HG02623 (cell line): Measurements from ENCODE around the gene ANTXRL.
"Not testable (repeated sequence)": the region's sequence is repeated elsewhere in the genome, so short reads cannot be mapped to it uniquely, and the experiment has no call there.

ENCODE experiments used
- ATAC-seq: cut with Tn5 transposase; IDR thresholded peaks from one replicate; pipeline ENCODE4 v1.9.1; 2021; ENCODE audit warnings: moderate library complexity; ENCODE audit not compliant: unreplicated experiment

Gene ANTXRL

DNA sequence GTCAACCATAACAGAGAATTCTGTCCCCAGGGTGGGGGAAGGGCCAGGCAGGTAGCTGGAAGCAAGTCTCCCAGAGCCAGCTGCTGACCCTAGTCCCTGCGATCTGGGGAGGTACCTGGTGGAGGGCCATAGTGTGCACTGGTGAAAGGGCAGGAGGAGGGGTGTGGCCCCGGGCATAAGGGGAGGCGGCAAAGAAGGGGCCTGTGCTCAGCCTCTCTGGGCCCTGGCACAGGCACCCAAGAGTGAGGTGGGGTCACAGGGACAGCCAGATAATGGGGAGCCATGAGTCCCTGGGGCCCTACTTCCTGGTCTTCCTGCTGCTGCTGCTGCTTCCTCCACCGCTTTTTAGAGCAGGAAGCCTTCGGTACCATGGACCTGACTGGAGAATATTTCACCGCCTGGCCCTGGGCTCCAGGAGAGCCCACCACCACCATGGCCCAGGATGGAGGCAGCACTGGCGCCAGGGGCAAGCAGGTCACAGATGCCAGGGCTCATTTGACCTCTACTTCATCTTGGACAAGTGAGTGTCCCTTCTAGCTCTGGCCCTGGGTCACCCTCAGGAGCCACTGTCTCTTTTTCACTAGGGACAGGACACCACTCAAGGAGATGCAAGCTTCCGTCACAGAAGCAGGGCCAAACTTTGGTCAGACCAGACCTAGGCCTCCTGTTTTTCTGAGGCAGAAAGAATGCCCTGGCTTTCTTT lies at the start of gene ANTXRL:
TSS of gene ANTXRL (plus strand) at position 7 of the 703 bp plus-strand sequence. CDS start at position 273, 266 bp downstream.
- no peak for ATAC-seq

DNA sequence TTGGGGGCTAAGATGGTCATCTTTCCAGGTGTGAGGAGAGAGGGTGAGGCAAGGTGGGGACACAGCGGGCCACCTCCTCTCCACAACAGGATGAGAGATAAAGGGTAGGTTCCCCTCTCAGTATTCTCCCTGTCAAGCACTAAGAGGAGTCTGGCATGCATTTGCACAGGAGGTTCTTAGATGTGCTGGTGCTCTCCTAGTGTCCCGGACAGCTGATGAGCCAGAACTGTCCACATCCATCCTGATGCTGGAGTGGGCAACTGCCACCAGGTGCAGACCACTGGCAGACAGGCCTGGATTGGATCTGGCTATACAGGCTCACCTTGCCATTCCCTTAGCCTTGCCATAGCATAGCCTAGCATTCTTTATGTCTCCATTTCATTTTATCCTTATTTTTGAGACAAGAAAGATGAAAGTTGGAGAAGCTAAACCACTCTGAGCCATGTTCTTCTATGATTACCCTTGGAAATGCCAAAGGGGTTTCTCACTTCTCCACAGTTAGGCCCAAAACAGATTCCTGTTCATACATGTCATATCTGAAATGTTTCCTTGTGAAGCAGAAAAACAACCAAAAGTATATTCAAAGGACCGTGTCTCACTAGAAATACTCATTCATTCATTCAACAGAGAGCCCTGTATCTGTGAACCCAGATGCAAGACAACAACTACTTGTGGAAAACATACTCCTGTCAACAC lies 48.8 kb upstream of the ANTXRL start:
- ATAC-seq = no peak

DNA sequence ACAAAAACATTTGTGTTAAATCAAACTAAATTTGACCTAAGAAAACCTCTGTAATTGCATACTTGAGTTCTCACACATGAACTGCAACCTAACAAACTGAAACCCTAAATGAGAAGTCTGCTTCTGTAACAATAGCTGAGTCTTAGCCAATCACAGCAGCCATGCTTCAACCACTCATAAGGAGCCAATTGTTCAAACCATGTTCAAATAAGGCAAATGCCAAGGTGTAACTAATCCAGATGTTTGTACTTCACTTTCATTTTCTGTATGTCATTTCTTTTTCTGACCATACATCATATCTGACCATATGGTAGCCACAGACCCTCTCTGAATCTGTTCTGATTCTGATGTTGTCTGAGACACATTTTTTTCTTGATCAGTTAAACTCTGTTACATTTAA lies 47.5 kb upstream of the ANTXRL start:
- no peak for ATAC-seq

DNA sequence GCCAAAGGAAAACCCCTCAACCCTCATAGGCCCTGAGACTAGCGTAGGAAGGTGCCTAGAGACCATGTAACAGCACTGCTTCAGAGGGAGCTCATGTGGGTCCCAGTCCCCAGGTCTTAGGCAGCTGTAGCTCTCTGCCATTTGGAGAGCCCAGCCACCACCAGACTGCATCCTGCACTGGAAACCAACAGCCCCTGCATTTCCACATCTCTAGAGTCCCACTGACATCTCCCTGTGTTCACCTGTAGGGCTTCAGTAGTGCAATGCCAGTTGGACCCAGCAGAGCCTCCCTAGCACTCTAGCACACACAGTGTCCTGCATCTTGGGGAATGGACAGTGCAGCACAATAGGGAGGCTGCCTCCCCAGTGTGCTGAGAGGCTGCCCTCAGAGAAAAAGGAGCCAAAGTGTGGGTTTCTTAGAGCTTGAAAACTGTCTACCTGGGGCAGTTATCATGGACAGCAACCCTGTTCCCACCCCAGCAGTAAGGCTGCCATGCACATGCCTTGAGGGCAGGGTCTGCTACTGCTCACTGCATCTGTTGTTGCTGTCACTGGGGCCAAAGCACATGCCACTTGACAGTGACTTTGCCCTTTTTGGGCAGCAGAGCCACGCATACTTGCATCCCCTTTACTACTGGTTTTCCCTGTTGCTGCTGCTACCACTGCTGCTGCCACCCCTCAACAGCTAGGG lies 46.7 kb upstream of the ANTXRL start:
- no peak for ATAC-seq

DNA sequence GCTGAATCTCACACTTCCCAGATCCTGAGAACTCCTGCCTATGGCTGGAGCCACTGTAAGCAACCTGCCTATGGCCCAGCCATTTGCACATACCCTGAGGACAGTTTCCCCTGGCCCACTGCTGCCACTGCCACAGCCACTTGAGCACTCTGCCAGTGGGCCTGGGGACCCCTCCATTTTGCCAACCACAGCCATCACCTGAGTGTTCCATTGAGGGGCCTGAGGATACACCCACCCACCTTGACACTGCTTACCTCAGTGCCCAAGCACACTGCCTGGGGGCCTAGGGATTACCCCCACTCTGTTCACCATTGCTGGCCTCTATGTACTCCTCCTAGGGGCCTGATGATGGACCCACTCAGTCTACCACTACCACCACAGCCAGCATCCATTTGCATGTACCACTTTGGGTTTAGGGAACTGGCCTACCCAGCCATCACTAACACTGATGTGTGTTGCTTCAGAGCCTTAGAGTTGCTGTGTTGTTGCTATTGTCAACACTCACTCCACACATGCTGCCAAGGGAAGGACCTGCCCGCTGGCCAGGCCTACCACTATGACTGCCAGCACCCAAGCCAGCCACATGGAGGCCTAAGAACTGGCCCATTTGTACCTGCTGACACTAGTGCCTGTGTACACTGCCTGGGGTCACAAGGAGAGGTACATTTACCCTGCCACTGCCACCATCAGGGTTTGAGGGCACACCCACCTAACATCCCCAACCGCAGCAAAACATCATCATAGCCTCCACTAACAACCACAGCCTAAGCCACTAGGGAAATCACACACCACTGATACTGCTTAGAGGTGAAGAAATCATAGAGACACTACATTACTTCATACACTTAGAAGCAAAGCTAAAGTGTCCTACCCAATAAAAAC lies 45.9 kb upstream of the ANTXRL start:
- no peak for ATAC-seq

DNA sequence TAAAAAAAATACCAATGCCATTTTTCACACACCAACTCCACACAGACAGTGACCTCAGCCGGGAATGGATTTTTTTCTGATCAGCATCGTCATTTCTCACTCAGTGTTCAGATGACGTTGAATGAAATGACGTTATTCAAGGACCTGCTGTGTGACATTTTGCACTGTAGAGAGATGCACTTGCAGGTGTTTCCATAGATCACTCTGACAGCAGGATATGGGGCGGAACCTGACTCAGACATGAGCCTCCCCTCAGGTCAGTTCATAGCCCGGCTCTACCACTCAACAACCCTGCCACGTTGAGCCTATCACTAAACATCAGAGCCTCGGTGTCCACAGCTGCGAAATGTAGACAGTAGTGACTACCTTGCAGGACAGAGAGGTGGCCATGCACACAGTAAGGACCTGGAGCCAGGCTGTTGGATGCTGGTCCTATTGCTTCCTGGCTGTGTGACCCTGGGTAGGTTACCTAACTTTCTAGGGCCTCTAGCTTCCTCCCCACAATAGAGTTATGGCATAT lies 41.4 kb upstream of the ANTXRL start:
- ATAC-seq = no peak

DNA sequence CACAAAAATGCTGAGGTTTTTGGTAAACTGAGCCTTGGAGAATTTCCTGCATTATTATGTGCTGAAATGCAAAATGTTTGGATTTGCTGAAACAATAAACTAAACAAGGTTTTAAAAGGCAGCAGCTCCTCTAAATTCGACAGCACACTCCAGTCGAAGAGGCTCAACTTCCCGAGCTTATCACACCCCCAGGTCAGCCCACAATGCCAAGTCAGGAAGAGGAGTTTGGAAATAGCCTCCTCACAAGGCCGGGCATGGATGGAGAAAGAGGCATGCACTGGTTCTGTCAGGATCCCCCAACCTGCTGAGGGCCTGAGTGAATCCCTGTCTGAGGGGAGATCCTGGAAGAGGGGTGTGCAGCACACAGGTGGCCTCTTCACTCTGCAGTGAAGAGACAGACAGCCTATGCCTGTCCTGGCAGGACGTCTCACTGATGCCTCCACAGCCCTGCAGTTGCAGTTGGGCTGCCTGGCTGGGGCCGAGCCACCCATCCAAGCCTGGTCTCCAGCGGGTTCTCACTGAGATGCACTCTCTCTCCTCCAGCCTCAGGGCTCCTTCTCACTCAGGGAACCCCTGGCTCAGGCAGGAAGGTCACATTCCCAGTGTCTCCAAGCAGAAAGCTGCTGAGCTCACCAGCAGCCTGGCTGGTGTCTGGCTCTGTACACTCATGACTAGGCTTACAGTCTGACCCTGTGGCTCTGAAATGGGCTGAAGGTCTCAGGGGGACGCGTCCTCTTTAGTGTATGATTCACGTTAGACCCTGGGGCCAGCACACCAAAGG lies 40.2 kb upstream of the ANTXRL start:
- not testable (repeated sequence) for ATAC-seq

DNA sequence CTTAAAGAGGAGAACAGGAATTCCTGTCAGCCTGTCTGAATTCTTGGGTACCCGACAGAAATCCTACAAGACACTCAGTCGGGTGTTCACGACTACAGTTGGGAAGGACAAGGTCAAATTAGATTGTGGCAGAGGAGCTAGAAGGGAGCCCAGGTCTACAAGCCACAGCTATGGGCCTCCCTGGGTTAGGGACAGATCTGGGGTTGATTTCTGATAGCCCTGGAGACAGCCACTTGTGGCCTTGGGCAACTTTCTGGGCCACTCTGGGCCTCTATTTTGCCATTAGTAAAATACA lies 39.7 kb upstream of the ANTXRL start:
- no peak for ATAC-seq

DNA sequence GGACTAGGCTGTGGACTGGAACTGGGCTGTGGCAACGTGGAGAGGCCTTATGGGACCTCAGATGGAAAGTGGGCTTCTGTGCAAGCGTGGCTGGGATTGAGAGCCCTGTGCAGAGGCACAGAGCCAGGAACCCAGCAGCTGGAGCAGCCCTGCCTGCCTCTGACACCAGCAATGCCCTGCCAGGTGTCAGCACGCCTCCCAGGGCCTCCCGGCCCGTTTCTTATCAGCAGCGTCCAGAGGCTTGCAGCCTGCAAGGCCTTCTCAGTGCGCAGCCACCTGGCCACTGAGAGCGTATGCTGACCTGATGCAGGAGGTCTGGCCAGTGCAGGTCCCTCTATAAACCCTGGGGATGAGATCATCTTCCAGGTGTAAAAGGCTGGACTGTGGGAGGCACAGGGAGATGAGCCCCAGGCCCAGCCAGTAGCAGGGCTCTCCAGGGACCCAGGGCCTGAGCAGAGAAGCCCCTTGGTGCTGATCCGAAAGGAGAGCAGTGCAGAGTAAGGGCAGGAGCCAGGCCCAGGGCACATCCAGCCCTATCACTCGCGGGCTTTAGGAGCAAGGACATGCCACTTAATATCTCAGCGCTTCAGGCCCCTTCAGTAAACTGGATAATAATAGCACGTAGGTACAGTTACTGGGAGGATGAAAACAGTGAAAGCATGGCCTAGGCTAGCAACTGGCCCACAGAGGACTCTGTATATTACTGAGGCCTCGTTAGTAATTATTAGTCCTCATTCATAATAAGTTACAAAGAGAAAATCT lies 38.8 kb upstream of the ANTXRL start:
- ATAC-seq = no peak

DNA sequence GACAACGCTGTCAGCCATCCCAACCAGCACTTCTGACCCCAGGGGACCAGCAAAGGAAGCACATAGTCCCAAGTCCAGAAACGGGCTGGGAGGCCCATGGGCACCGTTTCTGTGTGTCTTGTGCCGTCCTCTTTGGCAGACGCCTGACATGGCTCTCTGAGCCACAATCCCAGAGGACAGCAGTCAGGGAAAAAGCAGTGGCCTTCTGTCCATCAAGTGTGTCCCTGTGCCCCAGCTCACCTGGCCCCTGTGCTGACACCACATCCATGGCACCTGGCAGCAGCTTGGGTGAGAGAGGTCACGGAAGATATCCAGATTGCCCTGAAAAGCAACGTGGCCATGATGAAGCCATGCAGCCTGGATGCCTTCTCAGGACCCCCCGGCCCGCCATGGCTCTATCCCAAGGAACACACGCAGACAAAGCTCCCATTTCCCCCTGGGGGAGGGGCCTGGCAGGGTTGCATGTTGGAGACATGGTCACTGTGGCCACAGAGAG lies 38.1 kb upstream of the ANTXRL start:
- no peak for ATAC-seq

DNA sequence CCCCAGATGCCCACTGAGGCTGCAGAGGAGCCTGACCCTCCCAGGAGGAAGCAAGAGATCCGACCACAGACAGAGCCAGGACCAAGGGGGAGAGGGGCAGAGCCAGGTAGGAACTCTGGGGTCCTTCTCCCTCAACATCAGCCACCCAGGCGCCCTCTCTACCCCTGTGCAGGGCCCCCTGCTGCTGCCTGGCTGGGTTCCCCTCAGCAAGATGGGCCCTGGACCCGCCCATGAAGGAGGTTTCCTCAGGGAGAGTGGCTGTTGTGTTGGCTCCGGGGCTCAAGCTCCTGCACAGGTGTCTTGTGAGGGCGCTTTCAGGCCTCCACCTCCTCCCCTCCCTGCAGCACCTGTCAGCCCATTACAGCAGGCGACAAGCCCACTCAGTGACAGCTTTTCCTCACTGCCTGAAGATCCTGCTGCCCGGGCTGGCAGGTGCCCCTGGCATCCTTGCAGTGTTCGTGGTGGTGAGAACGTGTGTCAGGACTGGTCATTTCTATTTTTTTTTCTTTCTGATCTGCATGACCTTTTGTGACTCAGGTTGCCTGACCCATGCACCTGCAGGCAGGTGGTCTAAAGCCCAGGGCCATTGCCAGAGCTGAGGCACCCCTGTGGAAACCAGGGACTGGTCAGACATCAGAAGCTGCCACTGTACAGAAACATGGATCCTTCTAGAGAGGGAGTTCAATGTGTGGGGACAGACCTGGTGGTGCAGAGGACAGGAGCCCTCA lies 37.0 kb upstream of the ANTXRL start:
- ATAC-seq = not testable (repeated sequence)

DNA sequence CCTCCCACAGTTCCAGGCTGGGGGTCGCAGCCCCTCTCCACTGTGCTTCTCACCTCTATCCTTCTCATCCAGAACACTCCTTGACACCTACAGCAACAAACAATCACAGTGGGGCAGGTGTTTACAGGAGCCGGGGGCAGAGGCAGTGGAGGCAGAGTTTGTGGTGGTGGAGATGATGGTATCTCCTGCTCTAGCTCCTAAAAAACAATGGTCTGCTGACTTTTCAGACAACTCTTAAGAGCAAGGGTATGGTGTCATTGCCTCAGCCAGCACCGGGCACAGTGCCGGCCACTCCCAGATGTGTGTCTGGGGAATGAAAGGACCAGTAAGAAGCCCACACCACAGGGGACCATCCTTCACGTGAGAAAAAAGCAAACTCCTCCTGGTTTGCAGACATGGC lies 36.3 kb upstream of the ANTXRL start:
- ATAC-seq = no peak

DNA sequence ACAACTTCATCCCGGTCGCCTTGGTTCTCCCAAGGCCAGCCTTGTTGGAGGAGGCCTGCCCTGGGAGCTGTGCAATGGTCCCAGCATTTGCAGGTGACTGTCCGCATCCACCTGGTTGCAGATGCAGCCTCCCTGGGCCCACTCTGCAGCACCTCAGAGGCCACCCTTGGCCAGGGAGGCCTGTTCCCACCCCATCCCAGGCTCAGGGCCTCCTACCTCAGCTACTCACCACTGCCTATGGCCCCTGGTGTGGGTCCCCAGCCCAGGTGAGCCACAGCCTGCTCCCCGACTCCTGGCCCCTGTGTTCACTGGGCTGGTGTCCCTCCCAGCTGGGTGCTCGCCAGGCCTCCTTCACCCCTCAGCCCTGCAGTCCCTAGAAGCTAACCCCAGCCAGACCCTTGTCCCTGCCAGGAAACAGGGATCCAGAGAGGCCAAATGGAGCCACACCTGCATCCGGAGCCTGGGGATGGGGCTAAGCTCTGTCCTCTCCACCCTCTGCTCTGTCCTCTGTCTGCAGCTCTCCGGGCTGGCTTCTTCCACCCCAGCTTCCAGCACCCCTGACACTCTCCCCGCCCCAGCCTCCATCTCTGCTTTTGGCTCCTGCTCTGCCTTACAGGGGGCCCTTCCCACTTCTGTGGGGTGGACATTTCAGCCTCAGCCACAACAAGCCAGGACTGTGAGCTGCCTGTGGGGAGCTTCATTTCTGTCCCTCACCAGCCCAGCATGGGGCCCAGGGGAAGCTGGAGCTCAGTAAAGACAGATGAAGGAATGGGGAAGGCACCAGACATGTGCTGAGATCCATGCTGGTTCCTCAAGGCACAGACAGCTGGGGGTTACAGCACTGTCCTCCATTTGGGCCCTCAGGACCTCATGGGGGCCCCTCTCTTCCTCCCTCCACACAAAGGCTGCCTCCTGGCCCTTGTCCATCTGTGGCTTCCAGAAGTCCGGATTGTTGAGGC lies 35.6 kb upstream of the ANTXRL start:
- ATAC-seq = no peak

DNA sequence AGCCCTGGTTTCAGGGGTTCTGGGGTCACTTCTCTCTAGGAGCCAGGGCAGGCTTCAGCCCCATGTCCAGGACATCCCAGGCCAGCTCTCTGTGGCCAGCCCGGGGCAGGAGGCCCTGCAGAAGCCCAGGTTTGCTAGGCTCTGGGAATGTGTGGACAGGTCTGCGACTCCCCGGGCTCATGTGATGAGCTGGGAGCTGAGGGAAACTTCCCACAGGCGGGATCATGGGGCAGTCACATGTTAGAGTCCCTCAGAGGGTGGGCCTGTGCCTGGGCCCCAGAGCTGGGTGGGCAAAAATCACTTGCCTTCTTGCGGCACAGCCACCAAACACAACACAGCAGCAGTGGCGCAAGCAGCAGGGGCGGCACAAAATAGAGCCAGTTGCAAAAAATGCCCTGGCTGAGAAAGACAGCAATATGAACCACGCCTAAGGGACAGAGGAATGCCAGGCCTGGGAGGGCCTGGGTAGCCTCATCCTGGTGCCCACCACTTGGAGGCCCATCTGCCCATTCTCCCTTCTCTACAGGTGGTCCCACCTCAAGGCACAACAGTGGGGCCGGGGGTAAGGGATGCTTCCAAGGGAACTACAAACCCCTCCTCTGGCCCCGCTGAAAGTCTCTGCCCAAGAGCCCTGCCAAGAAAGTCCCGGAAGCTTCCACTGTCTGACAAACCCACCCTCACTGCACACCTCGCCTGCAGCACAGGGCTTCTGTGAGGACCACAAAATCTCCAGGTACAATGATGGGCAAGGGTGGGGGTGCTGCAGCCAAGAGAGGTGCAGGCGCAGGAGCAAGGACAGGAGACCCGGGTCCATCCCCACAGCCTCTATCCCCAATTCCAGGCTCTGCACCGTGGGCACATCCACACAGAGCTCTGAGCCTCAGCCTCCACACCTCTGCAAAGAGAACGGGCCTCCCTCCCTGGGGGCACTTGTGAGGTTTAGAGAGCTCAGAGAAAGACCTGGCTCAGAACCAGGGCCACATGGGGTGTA lies 34.6 kb upstream of the ANTXRL start:
- no peak for ATAC-seq

DNA sequence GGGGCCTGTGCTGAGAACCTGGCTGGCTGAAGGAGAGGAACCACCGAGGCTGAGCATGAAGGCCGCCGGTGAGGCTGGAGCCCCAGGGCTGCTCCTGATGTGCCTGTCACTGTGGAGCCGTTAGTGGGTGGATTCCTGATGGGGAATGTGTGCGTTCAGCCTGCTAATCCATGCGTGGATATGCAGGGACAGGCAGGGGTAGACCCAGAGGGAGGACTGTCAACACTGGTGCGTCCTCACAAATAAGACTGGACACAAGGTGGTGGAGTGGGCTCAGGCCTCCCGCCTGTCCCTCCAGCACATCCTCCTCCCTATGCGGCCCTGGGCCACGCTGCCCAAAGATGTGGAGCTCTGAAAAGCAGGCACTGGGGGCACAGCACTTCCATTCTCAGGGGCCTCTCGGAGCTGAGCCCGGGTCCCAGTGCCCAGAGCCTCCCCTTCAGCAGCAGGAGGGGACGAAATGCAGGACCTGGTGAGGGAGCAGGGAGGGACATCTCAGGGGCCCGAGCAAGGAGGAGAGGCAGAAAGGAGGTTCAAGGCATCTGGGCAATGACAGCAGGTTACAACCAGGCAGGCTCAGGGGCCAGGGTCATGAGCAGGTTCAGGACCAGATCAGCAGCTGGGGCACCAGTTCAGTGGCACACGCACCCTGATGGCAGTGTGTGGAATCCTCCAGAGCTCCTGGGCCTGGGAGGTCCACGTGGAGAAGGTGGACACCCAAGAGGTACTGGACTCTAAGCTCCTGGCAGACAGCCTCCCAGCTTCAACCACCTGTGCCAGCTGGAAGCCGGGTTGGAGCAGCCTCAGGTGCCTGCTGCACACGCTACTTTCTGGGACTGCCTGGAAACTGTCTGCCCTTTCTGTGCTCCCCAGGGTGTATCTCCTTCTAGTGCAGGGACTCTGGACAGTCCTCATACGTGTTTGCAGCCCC lies 33.5 kb upstream of the ANTXRL start:
- ATAC-seq = no peak
